Endothelial cell of umbilical vein (primary cell): ENCODE data around the gene GCLC.

ENCODE experiments used
- EZH2 ChIP-seq: IDR thresholded peaks from 2 replicates; pipeline ENCODE4 v1.6.1; 2012; ENCODE audit warnings: borderline replicate concordance, low read depth, mild to moderate bottlenecking, moderate library complexity, low read length, inconsistent platforms; ENCODE audit not compliant: severe bottlenecking
- FOS ChIP-seq: IDR thresholded peaks from 2 replicates; pipeline ENCODE4 v1.6.1; 2011; ENCODE audit warnings: mild to moderate bottlenecking, low read length, moderate library complexity, borderline replicate concordance; ENCODE audit not compliant: insufficient read depth
- GATA2 ChIP-seq: IDR thresholded peaks from 2 replicates; pipeline ENCODE4 v1.7.0; 2011; ENCODE audit warnings: low read depth, mild to moderate bottlenecking, moderate library complexity, mixed read lengths, low read length; ENCODE audit not compliant: insufficient read length, insufficient read depth
- MYC ChIP-seq: IDR thresholded peaks from one replicate; pipeline ENCODE4 v1.6.1; 2011; ENCODE audit warnings: mild to moderate bottlenecking, low read depth, low read length
- POLR2A ChIP-seq: IDR thresholded peaks from 2 replicates; pipeline ENCODE4 v1.6.1; 2012; ENCODE audit warnings: low read depth, mild to moderate bottlenecking, control low read depth, low read length
- POLR2AphosphoS5 ChIP-seq: IDR thresholded peaks from 2 replicates; pipeline ENCODE4 v1.6.1; 2012; ENCODE audit warnings: low read depth, mild to moderate bottlenecking, control low read depth, low read length, moderate library complexity; ENCODE audit not compliant: insufficient read depth
- TF ChIP-seq, protein P1 (sequence below): IDR thresholded peaks from 2 replicates; pipeline ENCODE4 v1.6.1; 2011; ENCODE audit not compliant: insufficient read depth, insufficient read length
- TF ChIP-seq, protein P2 (sequence below), 2 donors: IDR thresholded peaks; 1 replicate in 1 of 2; 2 replicates in 1 of 2; pipeline ENCODE4 v1.5.1; 2011; ENCODE audit warnings: low read length in 2 of 2, mild to moderate bottlenecking in 2 of 2, moderate library complexity in 2 of 2, control low read depth in 1 of 2, inconsistent platforms in 1 of 2, low read depth in 1 of 2; ENCODE audit not compliant: insufficient read depth in 1 of 2; ENCODE audit errors: extremely low read depth in 1 of 2

DNA sequence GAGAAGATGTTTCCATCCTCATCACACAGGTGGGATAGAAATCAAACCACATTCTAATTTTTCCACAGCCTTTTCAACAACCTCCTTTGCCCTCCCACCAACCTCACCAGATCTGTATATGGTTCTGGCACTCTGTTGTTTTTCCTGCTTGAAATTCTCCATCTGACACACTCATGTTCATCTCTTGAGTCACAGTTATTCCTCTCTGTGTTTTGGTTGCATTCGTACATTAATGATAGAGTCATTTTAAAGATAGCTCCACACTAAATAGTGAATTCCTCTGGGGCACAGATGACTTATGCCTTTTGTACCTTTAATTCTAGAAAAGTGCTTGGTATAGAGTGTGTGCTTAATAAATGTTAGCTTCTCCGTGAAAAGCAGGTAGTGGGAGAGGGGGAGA, 1.4 kb upstream of the GCLC start:
- no peak for TF ChIP-seq EZH2
- TF ChIP-seq, protein P1, sequence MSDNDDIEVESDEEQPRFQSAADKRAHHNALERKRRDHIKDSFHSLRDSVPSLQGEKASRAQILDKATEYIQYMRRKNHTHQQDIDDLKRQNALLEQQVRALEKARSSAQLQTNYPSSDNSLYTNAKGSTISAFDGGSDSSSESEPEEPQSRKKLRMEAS, result no peak
- TF ChIP-seq POLR2A, result no peak
- TF ChIP-seq, protein P2, sequence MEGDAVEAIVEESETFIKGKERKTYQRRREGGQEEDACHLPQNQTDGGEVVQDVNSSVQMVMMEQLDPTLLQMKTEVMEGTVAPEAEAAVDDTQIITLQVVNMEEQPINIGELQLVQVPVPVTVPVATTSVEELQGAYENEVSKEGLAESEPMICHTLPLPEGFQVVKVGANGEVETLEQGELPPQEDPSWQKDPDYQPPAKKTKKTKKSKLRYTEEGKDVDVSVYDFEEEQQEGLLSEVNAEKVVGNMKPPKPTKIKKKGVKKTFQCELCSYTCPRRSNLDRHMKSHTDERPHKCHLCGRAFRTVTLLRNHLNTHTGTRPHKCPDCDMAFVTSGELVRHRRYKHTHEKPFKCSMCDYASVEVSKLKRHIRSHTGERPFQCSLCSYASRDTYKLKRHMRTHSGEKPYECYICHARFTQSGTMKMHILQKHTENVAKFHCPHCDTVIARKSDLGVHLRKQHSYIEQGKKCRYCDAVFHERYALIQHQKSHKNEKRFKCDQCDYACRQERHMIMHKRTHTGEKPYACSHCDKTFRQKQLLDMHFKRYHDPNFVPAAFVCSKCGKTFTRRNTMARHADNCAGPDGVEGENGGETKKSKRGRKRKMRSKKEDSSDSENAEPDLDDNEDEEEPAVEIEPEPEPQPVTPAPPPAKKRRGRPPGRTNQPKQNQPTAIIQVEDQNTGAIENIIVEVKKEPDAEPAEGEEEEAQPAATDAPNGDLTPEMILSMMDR (IDR thresholded peaks at IDR 0.05; ENCODE audit: extremely low read depth in 1 of 2, insufficient read depth in 1 of 2, low read depth in 1 of 2, low read length in 2 of 2), result no peak
- no peak for TF ChIP-seq MYC
- TF ChIP-seq POLR2AphosphoS5, result no peak
- no peak for TF ChIP-seq GATA2
- no peak for TF ChIP-seq FOS
